Activated CD8-positive, alpha-beta T cell treated with anti-CD3 and anti-CD28 coated beads for 36 hours (primary cell): ENCODE data around the gene SAXO2. TPM values are rescaled to one million over a fixed set of nuclear protein-coding genes. Genes with fewer than 3 reads are reported as not detected.
"Not testable (repeated sequence)": the region's sequence is repeated elsewhere in the genome, so short reads cannot be mapped to it uniquely, and the experiment has no call there.

Source experiments
- ATAC-seq: fragments of 200-7000 bp; cut with Tn5 transposase; one replicate; pipeline ENCODE4 v1.10.0; 2021; ENCODE audit warnings: mild to moderate bottlenecking, moderate library complexity
- CTCF ChIA-PET: fragments of 350-600 bp; sonication (Branson Sonifier 250); formaldehyde crosslinking; loops from one replicate; lab custom pipeline; 2021; ENCODE audit warnings: antibody characterized with exemption; lab: Charles Lee
- POLR2A ChIA-PET: fragments of 350-600 bp; sonication (Branson Sonifier 250); formaldehyde crosslinking; loops from one replicate; lab custom pipeline; 2021; ENCODE audit warnings: antibody characterized with exemption; lab: Charles Lee
- DNase-seq: peaks from one replicate; pipeline ENCODE4 v3.0.0-alpha.2; 2020
- H3K27ac Mint-ChIP-seq: one replicate; pipeline ENCODE4 v1.8.0; 2021; ENCODE audit warnings: mild to moderate bottlenecking, mixed read lengths
- H3K27me3 Mint-ChIP-seq: one replicate; pipeline ENCODE4 v1.8.0; 2021; ENCODE audit warnings: mixed read lengths
- H3K36me3 Mint-ChIP-seq: one replicate; pipeline ENCODE4 v1.8.0; 2021; ENCODE audit warnings: low read depth, mixed read lengths
- H3K4me1 Mint-ChIP-seq: one replicate; pipeline ENCODE4 v1.8.0; 2021; ENCODE audit warnings: low read depth, mixed read lengths
- H3K4me3 Mint-ChIP-seq: one replicate; pipeline ENCODE4 v1.8.0; 2021; ENCODE audit warnings: mild to moderate bottlenecking, moderate library complexity, mixed read lengths
- H3K9me3 Mint-ChIP-seq: one replicate; pipeline ENCODE4 v1.8.0; 2021; ENCODE audit warnings: mixed read lengths
- CTCF ChIP-seq: fragments of 200-600 bp; IDR thresholded peaks from one replicate; pipeline ENCODE4 v1.8.0; 2022; ENCODE audit warnings: antibody characterized with exemption, mild to moderate bottlenecking
- intact Hi-C: fragments of 100-400 bp; cut with micrococcal nuclease; formaldehyde crosslinking; loops from one replicate; pipeline ENCODE4 v1.10.0; 2022
- total RNA-seq, 2 experiments: library from RNA; stranded (reverse); gene quantifications; one replicate each; pipeline ENCODE4 v1.2.3, GENCODE V29; 2021

The SAXO2 gene
- total RNA-seq, 2 experiments from 2014 or later = 1.1 to 2.8 TPM

GRCh38 chr15:82314769-82315518 is 52.3 kb downstream of the SAXO2 start:
- DNase-seq (no peak), ATAC-seq (no peak)
- ChIA-PET CTCF (no interaction called here), POLR2A (no interaction called here)
- H3K27ac Mint-ChIP-seq = no peak overlapping the region
- H3K9me3 Mint-ChIP-seq = no peaks in the 10 kb centered on the region
- no peak for TF ChIP-seq CTCF
- intact Hi-C loops = no loop called here
- H3K27me3 Mint-ChIP-seq = no peaks in the 10 kb centered on the region
- H3K4me1 Mint-ChIP-seq = no peaks in the 10 kb centered on the region
- H3K36me3 Mint-ChIP-seq = no peaks in the 10 kb centered on the region
- H3K4me3 Mint-ChIP-seq = no peak overlapping the region

GRCh38 chr15:82315519-82316246 is 53.1 kb downstream of the SAXO2 start:
- no peaks in the 10 kb centered on the region for H3K36me3 Mint-ChIP-seq
- DNase-seq (no peak), ATAC-seq (no peak)
- TF ChIP-seq CTCF = no peak
- intact Hi-C loops = no loop called here
- no peak overlapping the region for H3K4me3 Mint-ChIP-seq
- H3K27me3 Mint-ChIP-seq = no peaks in the 10 kb centered on the region
- ChIA-PET POLR2A (no interaction called here), CTCF (no interaction called here)
- no peaks in the 10 kb centered on the region for H3K4me1 Mint-ChIP-seq
- no peak overlapping the region for H3K27ac Mint-ChIP-seq
- no peaks in the 10 kb centered on the region for H3K9me3 Mint-ChIP-seq

GRCh38 chr15:82316247-82317090 is 53.9 kb downstream of the SAXO2 start:
- DNase-seq, H3K4me3 Mint-ChIP-seq, H3K9me3 Mint-ChIP-seq, CTCF ChIA-PET, ATAC-seq, POLR2A ChIA-PET, H3K27me3 Mint-ChIP-seq, H3K36me3 Mint-ChIP-seq, intact Hi-C loops, H3K4me1 Mint-ChIP-seq, H3K27ac Mint-ChIP-seq: not testable (repeated sequence)

GRCh38 chr15:82317091-82317489 is 54.5 kb downstream of the SAXO2 start:
- Mint-ChIP-seq H3K27ac (no peak overlapping the region), H3K4me1 (no peaks in the 10 kb centered on the region), H3K27me3 (no peaks in the 10 kb centered on the region), H3K9me3 (no peaks in the 10 kb centered on the region), H3K4me3 (no peak overlapping the region), H3K36me3 (no peaks in the 10 kb centered on the region)
- ChIA-PET POLR2A (no interaction called here), CTCF (no interaction called here)
- ATAC-seq = no peak
- no peak for DNase-seq
- intact Hi-C loops = no loop called here
- TF ChIP-seq CTCF = no peak

GRCh38 chr15:82317516-82317915 is 54.9 kb downstream of the SAXO2 start:
- CTCF ChIA-PET, H3K27me3 Mint-ChIP-seq, POLR2A ChIA-PET, H3K4me1 Mint-ChIP-seq, H3K9me3 Mint-ChIP-seq, H3K36me3 Mint-ChIP-seq, ATAC-seq, intact Hi-C loops, H3K4me3 Mint-ChIP-seq, DNase-seq, H3K27ac Mint-ChIP-seq: not testable (repeated sequence)

- H3K36me3 Mint-ChIP-seq, CTCF ChIA-PET, H3K4me3 Mint-ChIP-seq, intact Hi-C loops, H3K9me3 Mint-ChIP-seq, POLR2A ChIA-PET, H3K4me1 Mint-ChIP-seq, H3K27ac Mint-ChIP-seq, ATAC-seq, DNase-seq, H3K27me3 Mint-ChIP-seq: not testable (repeated sequence)
These were observed 55.7 kb downstream of the SAXO2 start for GRCh38 chr15:82318281-82318680.

- CTCF ChIA-PET, POLR2A ChIA-PET, DNase-seq: not testable (repeated sequence)
These were observed 57.1 kb downstream of the SAXO2 start for GRCh38 chr15:82319522-82320278.

GRCh38 chr15:82320861-82321260 is 58.2 kb downstream of the SAXO2 start:
- H3K4me3 Mint-ChIP-seq, DNase-seq, intact Hi-C loops, POLR2A ChIA-PET, H3K27me3 Mint-ChIP-seq, H3K27ac Mint-ChIP-seq, H3K4me1 Mint-ChIP-seq, H3K36me3 Mint-ChIP-seq, H3K9me3 Mint-ChIP-seq, CTCF ChIA-PET, ATAC-seq: not testable (repeated sequence)

More at GRCh38 chr15:82319522-82320278, 57.1 kb downstream of the SAXO2 start:
- H3K27me3 Mint-ChIP-seq, intact Hi-C loops, H3K9me3 Mint-ChIP-seq, H3K27ac Mint-ChIP-seq, ATAC-seq, H3K4me1 Mint-ChIP-seq, H3K36me3 Mint-ChIP-seq, H3K4me3 Mint-ChIP-seq: not testable (repeated sequence)
